GM18502 (cell line): ENCODE measurements around the gene FGF22.
"Not testable (repeated sequence)": the region's sequence is repeated elsewhere in the genome, so short reads cannot be mapped to it uniquely, and the experiment has no call there.

ENCODE experiments used
- ATAC-seq: cut with Tn5 transposase; IDR thresholded peaks from one replicate; pipeline ENCODE4 v1.9.1; 2021; ENCODE audit warnings: mild to moderate bottlenecking; ENCODE audit not compliant: unreplicated experiment, poor library complexity

FGF22 gene

DNA sequence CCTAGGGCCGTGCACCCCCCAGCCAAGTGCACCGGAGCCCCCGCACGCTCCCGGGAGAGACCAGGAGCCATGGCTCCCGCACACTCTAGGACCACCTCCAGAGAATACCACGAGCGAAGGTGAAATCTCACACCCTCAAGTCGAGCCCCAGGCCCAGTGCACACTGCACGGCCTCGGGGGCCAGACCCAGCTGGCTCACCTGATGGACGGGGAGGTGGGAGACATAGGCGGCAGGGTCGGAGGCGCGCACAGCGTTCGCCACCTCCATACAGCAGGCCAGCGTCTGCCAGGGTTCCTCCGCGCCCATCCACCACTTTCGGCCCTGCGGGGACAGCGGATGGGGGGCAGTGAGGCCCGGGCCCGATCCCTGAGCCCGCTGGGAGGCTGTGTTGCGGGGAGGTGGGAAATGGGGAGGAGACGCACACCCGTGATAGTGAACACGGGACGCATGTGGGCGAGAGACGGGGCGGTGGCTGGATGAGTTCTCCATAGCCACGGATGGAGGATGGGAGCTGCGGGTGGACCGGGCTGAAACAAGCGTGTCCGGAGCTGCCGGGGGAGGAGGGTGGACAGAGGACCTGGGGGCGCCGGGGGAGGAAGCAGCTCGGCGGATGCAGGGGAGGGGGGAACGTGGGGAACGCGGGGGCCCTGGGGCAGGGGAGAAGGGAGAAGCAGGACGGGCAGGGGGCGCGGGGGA lies 19.4 kb upstream of the FGF22 start:
- no peak for ATAC-seq

GRCh38 chr19:621191-621590 lies 18.5 kb upstream of the FGF22 start:
- not testable (repeated sequence) for ATAC-seq

- no peak for ATAC-seq
These were observed 17.9 kb upstream of the FGF22 start for GRCh38 chr19:621819-622218.

DNA sequence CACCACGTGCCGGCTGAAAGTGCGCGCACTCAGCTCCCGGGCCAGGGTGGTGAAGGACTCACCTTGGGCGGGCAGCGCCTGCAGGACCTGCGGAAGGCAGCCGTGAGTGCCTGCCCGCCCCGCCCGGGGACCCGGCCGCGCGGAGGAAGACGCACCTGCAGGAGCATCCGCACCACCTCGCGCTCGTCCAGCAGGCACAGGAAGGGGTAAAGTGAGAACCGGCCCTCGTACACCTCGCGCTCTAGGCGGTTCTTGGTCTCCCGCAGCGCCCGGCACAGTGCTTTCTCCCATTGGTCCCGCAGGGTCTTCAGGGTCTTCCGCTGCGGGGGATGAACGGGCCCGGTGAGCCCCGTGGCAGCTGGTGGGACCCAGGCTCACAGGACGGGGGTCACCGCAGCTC lies 17.0 kb upstream of the FGF22 start:
- no peak for ATAC-seq

- ATAC-seq: no peak
These were observed 16.3 kb upstream of the FGF22 start for GRCh38 chr19:623175-623916.

DNA sequence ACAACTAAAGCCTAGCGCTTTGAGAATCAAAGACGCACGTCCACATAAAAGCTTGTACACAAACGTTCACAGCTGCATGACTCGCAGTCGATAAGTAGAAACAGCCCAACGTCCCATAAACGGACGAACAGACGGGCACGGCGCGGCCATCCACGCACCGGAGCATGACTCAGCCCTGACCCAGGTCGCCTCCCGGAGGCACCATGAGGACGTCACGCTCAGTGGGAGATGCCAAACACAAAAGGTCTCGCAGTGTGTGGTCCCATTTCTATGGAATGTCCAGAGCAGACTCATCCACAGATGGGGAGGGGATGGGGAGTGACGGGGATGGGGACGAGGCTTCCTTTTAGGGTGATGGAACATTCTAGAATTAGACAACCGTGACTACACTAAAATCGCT lies 15.7 kb upstream of the FGF22 start:
- no peak for ATAC-seq

DNA sequence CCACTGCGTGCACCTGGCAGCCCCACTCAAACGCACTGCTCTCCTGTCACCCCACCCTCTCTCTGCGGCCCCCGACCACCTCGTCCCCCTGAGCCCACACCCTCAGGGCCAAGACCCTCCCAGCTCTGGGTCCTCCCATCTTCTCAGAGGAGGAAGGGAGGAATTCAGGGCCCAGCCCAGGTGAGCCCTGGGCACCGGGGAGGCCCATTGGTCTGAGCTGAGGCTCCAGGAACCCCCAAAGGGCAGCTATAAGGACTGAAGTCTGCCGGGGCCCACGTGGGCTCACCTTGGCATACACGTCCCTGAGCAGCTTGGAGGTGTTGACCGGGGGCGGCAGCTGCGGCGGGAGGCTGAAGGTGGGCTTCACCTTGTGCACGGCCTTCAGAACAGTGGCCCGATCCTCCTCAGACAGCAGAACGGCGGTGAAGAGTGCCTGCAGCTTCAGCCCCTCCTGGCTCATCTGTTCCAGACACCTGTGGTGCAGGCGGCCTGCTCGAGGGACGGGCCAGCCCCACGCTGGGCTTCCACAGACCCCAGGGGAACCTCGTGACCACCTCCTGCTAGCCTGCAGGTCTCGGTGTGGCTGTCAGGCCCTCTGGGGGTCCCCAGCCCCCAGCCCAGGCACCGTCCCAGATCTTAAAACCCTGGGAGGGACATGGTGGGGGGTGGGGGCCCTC lies 15.1 kb upstream of the FGF22 start:
- ATAC-seq: no peak

DNA sequence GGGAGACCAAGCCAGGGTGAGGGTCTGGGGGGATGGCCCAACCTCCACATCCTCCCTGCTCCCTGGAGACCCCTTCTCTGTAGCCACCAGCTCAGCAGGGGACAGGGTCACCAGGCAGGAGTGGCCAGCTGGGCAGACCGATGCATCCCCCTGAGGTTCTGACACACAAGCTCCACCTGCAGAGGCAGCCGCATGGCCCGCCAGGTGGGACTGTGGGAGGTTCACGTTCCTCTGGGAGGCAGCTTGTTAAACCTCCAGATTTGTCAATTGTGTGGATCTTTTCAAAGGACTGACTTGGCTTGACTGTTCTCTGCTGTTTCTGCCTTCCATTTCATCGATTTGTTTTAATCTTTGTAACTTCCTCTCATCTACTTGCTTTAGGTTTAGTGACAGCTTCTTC lies 14.4 kb upstream of the FGF22 start:
- ATAC-seq: no peak

DNA sequence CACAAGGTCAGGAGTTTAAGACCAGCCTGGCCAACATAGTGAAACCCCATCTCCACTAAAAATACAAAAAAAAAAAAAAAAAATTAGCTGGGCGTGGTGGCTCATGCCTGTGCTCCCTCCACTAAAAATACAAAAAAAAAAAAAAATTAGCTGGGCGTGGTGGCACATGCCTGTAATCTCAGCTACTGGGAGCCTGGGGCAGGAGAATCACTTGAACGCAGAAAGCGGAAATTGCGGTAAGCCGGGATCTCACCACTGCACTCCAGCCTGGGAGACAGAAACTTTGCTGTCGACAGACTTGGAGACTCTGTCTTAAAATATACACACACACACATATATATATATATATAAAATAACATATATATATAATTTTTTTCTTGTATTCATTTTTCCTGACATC lies 13.1 kb upstream of the FGF22 start:
- not testable (repeated sequence) for ATAC-seq

DNA sequence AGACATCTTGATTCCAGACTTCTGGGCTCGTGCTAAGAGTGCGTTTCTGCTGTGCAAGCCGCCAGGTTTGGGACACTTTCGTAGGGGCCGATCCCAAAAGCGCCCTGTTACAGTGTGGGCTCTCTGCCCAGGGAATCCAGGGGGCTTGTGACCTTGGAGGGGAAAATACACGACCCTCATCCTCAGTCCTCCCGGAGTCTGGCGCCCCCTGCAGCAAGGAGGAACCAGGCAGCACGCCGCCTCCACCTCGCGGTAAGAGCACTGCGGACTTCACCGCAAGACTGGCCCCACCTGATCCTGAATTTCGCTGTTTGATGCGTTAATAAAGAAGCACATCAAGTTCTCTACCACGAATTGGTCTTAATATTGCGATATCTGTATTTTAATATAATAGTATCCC lies 11.5 kb upstream of the FGF22 start:
- ATAC-seq: no peak

- not testable (repeated sequence) for ATAC-seq
These were observed 10.2 kb upstream of the FGF22 start for GRCh38 chr19:629515-629914.

- ATAC-seq: no peak
These were observed 9.5 kb upstream of the FGF22 start for GRCh38 chr19:629961-630714.

DNA sequence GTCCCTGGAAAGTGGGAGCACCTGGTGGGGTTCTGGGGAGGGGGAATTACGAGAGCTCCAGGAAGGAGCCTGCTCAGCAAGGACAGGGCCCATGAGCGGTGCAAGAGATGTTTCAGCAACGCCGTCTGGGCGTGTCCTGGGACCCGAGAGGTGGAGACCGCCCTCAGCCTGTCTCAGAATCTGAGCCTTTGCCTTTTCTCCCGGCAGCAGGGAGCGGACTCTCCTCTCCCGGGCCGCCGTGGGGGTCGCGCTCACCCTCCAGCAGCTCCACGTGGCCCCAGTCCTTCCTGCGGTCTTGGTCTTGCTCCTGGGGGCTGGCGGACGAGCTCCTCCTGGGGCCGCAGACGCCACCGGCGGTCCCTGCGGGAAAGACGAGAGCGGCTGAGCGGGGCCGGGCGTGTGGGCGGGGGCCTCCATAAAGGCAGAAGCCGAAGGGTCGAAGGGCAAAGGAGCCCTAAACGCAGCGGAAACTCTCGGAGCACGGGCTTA lies 7.1 kb upstream of the FGF22 start:
- peak; percentile 23 for ATAC-seq

GRCh38 chr19:633068-633785 lies 6.5 kb upstream of the FGF22 start, which contains the start of gene POLRMT:
TSS of gene POLRMT (minus strand) at chr19:633537. CDS start at chr19:633512, 25 bp downstream.
- ATAC-seq: peak; percentile 90

DNA sequence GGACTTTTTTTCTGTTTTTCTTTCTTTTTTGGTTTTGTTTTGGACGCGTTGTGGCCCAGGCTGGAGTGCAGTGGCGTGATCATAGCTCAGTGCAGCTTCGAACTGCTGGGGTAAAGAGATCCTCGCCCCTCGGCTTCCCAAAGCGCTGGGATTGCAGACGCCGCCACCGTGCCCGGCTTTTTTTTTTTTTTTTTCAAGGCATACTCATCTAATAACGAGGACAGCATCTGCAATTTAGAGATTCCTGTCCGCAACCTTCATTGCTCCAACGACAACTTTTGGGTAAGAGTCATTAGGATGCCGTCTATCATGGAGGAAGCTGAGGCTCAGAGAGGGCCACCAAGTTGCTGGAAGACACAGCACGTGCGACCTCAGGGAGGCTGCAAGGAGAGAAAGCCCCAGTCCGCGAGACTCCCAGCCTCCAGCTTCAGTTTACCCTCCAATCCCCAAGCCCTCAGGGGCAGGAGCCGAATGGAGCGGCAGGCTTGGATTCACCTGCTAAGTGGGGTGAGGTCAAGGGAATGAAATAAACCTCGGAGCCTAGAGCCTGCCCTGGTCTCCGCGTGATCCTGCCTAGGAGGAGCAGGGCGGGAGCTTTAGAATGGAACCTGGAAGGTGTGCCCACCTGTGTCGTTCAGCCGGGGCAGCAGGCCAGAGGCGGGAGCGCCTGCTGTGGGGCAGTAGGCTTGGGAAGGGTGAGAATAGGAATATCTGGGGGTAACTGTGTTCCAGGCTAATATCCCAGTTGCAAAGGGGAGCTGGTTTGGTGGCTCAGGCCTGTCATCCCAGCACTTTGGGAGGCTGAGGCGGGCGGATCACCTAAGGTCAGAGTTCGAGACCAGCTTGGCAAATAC lies 5.7 kb upstream of the FGF22 start:
- ATAC-seq: no peak

GRCh38 chr19:634975-635652 lies 4.6 kb upstream of the FGF22 start:
- ATAC-seq: no peak

DNA sequence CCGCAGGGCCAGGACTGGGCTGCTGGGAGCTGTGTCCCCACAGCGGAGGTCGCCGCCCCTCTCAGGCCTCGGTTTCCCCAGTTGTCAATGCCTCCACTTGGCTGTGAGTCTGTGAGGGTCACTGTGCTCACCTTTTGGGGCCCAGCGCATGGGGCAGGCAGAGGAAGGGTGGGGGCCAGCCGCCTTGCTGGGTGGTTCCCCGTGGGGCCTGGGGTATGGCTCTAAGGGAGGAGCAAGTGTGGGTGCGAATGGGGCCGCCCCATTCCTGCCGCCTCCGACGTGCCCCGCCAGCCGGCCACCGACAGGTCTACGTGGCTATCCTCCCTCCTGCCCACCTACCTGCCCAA lies 800 bp upstream of the FGF22 start:
- no peak for ATAC-seq

DNA sequence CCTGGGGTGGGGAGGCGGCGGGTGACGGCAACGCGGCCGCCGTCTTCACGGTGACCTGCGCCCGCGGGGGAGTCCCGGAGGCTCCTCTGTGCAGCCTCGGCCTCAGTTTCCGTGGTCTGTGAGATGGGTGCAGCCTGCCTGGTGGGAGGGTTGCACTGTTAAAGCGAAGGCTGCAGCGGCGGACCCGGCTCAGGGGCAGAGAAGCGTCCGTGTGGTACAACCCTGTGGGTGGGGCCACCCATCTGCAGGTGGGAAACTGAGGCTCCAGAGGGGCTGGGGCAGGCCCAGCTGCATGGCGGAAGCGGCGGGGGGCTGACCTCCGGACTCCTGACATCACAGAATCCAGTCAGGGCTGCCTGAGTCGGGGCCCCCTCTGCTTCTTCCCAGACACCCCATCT lies 481 bp downstream of the FGF22 start:
- peak; percentile 8 for ATAC-seq
